Measurements from ENCODE around the gene YIPF3.
"Not testable (repeated sequence)": the region's sequence is repeated elsewhere in the genome, so short reads cannot be mapped to it uniquely, and the experiment has no call there.

Gene YIPF3

DNA sequence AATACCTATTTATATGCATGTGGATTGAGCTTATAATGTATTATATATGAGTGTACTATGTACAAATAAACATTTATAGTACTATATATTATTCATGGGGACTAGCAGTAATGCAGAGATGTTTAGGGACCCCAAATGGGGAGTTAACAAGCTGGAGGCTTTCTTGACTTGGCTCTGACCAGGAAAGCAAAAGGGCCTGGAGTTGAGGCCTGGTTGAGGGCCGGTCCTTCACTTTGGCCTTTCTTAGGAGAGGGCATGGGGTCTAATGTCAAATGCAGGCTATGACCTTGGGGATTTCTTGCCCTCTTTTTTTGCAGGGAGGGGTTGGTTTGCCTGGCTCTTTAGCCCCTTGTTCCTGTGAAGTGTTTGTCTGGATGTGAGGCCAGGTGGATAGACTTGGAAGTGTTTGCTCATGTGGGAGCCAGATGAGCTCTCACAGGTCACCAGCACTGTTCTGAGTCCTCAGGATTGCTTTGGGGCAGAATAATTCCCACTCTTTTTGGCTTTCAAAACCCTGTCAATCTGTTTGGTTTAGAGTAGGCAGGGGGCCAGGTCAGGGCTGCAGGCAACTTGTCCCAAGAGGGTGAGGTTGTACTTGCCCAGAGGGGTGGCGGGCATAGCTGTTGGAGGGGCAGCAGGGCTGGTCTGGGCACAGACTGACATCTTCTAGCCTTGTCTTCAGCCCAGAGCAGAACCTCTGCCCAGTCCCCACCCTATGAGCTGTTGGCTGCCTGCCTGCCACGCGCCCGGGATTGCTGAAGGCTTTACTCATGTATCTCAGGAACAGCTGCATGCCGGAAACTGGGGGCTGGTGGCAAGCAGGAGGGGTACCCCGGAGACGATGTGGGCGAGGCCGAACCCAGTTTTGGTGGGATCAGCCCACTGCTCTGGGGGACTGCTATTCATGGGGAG, 24.7 kb downstream of the YIPF3 start:
- no peak for DNase-seq

DNA sequence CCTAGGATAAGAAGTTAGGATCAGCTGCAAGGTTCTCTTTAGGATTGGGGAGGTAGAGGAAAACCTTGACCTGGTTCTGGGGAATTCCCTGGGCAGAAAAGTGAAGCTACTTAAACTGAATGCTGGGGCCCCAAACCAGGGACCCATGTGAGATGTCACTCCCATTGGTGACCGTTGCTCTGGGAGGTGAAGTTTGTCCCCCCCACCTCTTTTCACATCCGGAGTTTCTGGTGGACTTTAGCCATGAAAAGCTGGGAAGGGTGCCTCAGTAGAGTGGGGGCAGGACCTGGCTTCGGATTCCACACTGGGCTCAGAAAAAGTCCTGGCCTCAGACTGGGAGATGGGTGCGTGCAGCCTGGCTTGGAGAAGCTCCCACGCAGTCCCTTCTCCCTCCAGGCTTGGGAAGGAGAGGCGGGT, 26.2 kb downstream of the YIPF3 start:
- no peak for DNase-seq

DNA sequence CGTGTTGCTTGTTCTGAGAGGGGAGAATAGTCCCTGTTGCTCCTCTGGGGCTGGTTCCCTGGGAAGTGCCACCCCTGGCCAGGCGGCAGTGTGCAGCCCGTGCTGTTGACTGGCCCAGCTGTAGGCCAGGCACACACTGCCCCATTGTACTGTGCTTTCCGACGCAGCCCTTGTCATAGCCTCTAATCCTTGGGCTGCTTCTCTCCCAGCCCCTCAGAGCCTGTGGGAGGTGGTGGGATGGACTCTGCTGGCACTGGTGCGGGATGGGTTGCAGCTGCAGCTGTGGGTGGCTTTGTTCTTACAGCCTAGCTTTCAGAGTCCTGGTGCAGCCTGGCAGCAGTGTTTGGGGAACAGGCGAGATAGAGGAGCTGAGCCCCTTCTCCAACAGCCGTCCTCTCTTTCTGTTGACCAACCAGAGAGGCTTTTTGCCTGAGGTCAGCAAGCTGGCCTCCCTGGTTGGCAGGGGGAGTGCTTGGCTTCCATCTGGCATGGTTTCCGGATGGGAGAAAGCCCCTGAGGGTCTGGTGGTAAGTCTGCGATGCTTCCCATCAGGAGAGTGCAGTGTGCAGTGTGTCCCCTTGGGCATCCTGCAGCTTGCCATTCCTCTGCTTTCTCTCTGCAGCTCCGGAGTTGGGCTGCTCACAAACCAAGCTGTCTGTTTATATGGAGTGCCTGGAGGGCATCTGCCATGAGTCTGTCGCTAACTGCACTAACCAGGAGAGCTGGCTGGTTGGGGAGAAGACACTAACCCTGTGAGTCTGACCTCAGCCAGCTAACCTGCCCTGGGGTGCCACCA, 27.3 kb downstream of the YIPF3 start:
- DNase-seq = no peak

DNA sequence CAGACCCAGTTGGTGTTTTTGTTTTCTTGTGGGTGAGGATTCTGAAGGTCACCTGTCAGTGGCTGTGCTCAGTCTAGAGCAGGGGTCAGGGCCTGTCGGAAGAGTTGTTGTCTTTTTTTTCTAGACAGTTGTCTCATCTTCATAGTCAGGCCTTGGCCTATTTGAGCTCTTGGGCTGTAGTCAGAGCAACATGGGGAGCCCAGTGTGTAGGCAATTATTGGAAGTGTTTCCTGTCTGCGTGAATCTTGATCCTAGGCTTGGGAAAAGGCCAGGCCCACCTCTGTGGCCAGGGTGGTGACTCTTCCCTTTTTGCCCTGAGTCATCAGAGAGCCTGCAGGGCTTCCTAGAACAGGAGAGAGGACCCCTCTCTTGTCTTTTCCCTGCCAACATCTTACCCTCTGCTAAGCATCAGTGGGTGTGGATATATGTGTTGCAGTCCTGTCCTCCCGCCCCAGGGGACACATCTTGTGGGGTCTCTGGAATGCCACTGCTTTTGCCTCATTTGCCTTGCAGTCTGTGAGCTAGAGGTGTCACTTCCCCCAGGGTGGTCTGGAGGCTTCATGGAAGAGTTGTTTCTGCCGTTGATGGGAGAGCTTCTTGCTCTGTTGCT, 28.0 kb downstream of the YIPF3 start:
- no peak for DNase-seq

DNA sequence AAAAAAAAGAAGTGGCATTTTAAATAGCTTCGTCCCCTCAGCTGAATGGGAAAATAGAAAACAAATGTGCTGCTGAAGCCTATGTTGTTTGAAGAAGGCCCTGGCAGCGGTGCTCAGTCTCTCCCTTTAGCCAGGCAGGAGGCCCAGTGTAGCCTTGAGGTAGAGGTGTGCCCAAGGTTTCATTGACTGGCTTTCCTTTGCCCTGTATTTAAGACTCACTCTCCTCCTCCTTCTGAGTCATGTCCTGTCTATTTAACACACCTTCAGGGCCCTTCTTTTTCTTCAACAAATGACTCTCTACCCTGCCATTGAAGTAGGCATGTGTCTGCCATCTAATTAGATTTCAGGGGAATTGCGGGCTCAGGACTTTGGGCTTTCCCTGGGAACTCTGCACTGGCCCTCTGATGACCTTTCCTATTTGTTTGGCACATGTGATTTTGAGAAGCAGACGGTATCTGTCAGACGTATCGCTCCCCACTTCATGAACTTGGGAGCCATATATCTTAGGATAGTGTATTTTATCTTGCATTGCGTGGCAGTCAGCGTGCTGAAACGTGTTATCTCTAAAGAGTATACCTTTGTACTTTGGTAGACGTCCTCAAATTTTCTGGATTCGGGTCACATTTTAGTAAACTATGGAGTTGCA, 35.0 kb downstream of the YIPF3 start:
- DNase-seq = no peak

DNA sequence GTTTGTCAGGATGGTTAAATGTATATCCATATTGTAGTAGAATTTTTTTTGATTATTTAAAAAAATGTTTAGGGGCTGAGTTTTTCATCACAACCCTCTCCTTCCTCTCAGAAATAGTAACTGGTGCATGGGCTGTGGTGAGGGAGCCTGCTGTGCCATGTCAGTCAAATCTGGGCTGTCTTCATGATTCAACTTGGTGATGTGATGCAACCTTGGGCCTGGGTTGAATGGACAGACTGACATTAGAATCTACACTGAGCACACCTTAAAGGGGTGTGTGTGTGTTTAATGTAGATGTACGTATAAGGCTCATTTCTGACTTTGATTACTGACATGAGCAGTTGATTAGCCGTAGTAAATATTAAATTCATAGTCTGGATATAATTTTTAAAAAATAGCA, 35.7 kb downstream of the YIPF3 start:
- peak; percentile 38 for DNase-seq

DNA sequence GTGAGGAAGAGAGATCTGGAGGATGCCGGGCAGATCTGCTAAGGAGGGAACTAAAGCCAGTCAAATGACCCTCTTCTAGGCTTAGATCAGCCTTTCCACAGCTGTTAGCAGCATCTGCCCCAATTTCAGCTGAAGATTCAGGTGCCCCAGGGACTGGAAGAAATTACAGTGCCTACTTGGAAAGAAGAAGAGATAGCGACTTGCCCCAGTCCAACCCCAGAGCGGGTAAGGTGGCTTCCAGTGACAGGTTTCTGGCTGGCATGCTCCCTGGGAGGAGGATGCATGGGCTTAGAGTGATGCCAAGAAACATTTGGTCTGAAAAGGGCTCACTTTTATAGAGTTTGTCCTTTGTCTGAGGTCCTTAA, 38.7 kb downstream of the YIPF3 start:
- DNase-seq = no peak

DNA sequence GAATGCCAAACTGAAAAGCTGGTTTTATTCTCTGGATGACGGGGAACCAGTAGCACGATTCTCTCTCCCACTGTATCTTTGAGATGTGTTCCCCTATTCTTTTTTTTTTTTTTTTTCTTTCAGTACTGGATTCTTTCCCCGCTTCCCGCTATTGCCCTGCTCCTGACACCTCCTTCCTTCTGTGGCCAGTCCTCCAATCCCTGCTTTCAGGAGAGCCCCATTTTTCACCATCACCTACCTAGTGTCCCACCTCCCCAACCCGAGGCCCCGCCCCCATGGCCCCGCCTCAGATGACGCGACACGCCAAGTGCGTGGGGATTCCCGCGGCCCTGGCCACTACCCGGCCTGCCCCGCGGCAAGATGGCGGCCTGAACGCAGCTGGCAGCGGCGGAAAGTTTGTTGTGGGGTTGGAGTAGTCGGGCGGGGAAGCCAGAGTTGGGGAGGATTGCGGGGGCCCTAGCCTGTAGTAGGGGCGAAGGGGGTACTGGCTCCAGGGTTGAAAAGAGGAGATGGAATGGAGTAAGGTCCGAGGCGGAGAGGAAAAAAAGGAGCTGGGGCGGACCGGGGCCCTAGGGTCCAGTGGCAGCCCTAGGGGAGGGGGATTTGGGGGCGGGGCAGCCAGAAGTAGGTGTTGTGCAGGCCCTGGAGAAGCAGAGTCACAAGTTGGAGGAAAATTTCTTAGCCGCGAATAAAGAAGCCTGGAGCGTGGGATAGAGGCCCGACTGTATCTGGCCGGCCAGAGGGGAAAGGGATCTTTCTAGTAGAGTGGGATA, 39.3 kb downstream of the YIPF3 start, which contains the start of gene TJAP1:
TSS of gene TJAP1 (plus strand) at position 336 of the 773 bp plus-strand sequence. CDS start 21,432 bp downstream, outside the sequence.
- DNase-seq = peak; percentile 95

DNA sequence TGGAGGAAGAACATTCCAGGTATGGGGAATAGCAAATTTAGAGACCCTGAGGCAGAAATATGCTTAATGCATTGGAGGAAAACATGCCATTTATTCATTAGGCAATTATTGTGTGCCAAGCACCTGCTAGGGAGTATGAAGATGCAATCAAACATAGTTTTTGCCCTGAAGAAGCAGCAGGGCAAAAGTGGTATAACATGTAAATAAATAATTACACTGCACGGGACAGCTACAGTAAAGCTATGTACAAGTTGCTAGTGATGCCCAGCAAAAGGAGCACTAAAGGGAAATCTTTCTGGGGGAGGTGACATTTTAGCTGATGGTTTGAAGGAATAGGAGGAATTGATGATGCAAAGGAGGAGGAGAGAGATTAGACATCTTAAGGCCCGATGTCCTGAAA, 40.0 kb downstream of the YIPF3 start:
- no peak for DNase-seq

DNA sequence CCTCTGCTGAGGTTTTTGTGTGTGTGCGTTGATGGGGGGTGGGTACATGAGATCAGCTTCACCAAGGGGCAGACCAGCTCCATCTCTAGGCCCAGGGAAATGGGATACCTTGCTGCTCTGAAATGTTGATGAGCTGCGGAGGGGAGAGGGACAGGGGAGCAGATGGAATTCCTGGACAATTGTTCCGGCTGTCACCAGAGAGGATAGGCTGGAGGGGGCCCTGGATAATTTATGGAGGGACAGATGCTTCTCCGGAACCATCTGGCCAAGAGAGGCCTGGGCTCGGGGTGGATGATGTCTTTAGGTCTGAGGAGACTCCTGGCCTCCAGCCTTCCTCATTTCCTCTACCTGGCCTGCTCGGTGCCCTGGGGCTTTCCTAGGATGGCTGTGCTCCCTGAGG, 41.2 kb downstream of the YIPF3 start:
- no peak for DNase-seq

DNA sequence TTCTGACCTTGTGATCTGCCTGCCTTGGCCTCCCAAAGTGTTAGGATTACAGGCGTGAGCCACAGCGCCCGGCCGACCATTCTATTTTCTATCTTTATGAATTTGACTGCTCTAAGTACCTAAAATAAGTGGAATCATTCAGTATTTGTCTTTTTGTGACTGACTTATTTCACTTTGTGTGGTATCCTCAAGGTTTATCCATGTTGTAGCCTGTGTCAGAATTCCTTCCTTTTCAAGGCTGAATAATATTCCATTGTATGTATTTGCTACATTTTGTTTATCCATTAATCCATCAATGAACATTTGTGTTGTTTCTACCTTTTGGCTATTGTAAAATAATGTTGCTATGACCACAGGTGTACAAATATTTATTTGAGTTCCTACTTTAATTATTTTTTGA, 44.2 kb downstream of the YIPF3 start:
- no peak for DNase-seq

DNA sequence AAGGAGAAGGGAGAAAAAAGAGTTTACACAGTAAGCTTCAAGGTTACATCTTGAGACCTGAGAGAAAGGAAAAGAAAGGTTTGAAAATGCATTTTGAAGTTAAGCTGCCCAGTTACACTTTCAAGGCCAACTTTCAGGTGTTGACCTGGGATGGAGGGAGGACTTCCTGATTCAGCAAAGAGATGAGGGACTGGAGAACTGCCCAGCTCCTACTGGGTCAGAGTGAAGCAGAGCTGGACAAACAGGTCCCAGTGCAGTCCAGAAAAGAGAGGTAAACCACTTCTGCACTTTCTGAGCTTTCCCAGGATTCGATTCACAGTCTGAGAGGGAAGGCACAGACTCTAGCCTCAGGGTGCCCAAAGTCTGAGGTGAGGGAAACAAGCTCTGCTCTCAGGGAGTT, 45.3 kb downstream of the YIPF3 start:
- DNase-seq = no peak

DNA sequence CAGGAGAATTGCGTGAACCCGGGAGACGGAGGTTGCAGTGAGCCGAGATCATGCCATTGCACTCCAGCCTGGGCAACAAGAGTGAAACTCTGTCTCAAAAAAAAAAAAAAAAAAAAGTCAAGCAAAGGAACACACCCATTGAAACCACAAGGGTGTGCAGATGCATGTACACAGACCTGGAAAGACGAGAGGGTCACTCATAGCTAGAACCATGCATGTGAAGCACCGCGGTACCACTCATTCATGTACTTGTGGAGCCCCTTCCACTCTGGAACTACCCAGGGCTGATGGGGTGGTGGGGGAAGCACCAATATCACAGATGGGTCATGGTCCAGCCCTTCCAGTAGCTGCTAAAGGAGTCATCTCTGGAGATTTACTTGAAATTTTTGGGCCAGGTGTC, 46.8 kb downstream of the YIPF3 start:
- DNase-seq = peak; percentile 12

DNA sequence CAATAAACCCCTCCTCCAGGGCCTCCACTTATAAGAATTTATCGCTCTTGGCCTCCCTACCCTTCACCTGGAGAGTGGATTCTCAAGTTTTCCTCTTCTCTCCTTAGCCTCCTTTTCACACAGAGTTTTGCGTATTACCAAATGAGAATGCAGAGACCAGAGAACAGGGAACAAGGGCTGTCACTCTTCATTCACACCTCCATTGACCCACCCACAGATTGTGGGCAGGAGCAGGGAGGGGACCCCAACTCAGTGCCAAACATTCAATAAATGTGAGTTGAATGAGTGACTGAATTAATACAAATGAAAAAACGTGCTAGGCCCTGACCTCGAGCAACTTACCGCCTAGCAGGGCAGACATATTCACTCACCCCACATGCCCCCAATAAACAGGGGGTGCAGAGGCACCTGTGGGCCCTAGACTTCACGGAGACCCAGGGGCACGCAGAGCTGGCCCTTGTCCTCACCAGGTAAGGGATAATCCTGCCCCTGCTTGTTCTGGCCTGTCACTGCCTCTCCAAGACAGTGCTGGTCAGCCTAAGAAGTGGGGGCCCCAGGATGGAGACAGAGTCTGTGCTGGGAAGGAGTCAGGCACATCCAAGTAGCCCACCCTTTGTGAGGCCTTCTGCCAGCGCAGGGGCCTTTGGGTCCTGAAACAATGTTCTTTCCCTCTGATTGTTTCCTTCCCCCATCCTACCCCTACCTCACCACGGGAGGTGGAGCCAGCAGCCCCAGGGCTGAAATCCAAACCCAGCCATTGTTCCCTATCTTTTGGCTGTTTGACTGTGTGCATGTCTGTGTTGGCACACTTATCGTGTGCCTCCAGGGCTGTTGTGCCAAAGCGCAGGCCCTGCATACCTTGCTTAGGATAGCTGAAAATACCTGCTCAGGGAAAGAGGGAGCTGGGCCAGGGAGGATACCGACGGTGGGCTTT, 47.7 kb downstream of the YIPF3 start:
- DNase-seq = no peak

DNA sequence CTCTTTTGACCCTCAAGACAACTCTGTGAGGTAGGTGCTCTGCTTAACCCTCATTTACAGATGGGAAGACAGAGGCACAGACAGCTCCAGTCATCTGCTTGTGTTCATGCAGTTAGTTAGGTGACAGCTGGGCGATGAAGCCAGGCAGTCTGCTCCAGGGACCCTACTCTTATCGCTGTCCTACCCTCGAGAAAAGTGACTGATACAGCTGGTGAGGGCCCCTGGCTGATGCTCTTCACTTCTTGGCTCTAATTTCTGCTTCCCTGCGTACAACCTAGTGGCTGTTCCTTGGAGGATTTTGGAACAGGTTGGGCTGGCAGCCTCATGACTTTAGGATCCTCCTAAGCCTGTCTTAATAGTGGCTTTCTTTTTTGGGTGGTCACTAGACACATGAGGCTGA, 48.5 kb downstream of the YIPF3 start:
- DNase-seq = no peak

DNA sequence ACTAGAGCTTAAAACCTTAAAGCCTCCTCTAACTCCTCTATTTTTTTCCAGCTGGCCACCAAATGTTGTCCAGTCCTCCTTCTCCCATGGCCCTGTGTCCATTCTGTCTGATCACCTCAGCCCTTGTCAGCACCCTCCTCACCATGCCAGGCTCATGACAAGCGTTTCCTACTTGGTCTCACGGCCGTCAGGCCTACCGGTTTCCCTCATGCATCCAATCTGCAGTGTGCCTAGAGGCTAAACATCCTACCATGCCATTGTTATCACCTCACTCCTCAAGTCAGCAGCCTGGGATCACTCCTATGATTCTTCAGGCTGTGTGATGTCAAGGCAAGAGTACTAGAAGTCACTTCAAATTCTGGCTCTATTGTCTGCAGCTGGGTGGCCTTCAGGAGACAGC, 49.0 kb downstream of the YIPF3 start:
- no peak for DNase-seq

DNA sequence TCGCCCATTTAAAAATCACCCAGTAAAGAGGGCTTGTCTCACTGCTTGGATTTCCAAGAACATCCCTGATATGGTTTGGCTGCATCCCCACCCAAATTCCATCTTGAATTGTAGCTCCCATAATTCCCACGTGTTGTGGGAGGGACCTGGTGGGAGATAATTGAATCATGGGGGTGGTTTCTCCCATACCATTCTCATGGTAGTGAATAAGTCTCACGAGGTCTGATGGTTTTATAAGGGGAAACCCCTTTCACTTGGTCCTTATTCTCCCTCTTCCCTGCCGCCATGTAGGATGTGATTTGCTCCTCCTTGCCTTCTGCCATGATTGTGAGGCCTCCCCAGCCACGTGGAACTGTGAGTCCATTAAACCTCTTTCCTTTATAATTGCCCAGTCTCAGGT, 49.5 kb downstream of the YIPF3 start:
- DNase-seq = not testable (repeated sequence)

DNA sequence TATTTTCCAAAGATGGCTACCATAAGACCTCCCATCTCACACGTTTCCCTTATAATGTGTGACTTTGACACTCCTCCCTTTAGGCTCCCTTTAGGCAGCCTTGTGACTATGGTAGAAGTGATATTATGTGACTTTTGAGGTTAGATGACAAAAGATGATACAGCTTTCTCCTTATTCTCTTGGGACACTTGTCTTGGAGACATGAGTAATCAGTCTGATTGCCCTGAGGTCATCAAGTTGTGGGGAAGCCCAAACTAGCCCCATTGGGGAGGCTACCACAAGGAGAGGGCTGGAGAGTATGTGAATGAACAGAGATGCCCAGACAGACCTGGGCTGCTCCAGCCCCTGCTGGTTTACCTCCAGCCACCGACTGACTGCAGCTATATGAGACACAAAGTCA, 50.8 kb downstream of the YIPF3 start:
- no peak for DNase-seq

DNA sequence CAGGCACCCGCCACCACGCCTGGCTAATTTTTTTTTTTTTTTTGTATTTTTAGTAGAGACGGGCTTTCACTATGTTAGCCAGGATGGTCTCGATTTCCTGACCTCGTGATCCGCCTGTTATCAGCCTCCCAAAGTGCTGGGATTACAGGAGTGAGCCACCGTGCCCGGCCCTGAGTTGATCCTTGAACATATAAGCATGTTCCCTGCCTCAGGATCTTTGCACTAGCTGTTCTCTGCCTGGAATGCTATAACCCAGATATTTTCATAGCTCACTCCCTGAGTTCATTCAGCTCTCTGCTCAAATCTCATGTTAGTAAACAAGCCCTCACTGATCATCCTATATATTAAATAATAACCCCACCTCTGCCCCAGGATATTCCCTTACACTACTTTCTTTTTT, 52.4 kb downstream of the YIPF3 start:
- no peak for DNase-seq

DNA sequence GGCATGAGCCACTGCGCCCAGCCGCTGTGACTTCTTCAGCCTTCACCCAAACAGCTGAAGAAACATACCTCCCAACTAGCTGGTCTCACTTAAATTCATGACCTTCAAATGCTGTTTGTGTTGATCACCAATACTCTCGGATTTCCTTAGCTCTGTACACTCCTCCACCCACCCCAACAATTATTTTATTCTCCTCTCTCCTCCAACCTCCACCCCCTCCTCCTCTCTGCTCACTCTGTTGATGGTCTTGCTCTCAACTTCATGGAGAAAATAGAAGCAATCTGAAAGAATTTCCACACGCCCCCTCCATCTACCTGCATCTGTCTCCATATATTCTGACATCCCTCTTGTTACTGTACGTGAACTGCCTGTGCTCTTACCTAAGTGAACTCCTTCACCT, 54.8 kb downstream of the YIPF3 start:
- no peak for DNase-seq
